Natural killer cell (primary cell): Measurements from ENCODE around the gene MACIR. TPM values are rescaled to one million over a fixed set of nuclear protein-coding genes. Genes with fewer than 3 reads are reported as not detected.
A peak's percentile ranks its signal among the peaks of the same experiment; 100 is the strongest.

Experiments used
- ATAC-seq, 3 donors: fragments of 150-1000 bp in 2 of 3; fragments of 200-7000 bp in 1 of 3; cut with Tn5 transposase; 1 replicate in 1 of 3; 2 replicates in 2 of 3; pipeline ENCODE4 v1.10.0; 2021; ENCODE audit warnings: mild to moderate bottlenecking in 2 of 3, moderate library complexity in 2 of 3
- DNase-seq, 2 donors: peaks; one replicate each; pipeline versions ENCODE4 v3.0.0 to v3.0.0-alpha.2; 2013 to 2021; ENCODE audit warnings: mixed read lengths in 1 of 2
- H3K27ac ChIP-seq: one replicate; pipeline ENCODE4 v1.5.1; 2013; ENCODE audit warnings: mild to moderate bottlenecking, low read length
- H3K27me3 ChIP-seq: one replicate; pipeline ENCODE4 v1.6.1; 2013; ENCODE audit warnings: low read length; ENCODE audit not compliant: control insufficient read depth, insufficient read depth
- H3K36me3 ChIP-seq: one replicate; pipeline ENCODE4 v1.6.1; 2013; ENCODE audit warnings: low read length; ENCODE audit not compliant: control insufficient read depth, insufficient read depth
- H3K4me1 ChIP-seq: one replicate; pipeline ENCODE4 v1.6.1; 2013; ENCODE audit warnings: low read length; ENCODE audit not compliant: control insufficient read depth, insufficient read depth
- H3K4me3 ChIP-seq: one replicate; pipeline ENCODE4 v1.5.1; 2013; ENCODE audit warnings: low read length
- H3K9me3 ChIP-seq: one replicate; pipeline ENCODE4 v1.6.1; 2013; ENCODE audit warnings: low read length; ENCODE audit not compliant: control insufficient read depth, insufficient read depth
- H3K27ac Mint-ChIP-seq, 2 donors: one replicate each; pipeline ENCODE4 v1.8.0; 2022; ENCODE audit warnings: mild to moderate bottlenecking in 2 of 2, mixed read lengths in 2 of 2, moderate library complexity in 1 of 2
- H3K27me3 Mint-ChIP-seq, 2 donors: one replicate each; pipeline ENCODE4 v1.8.0; 2022; ENCODE audit warnings: low read depth in 2 of 2, mixed read lengths in 2 of 2
- H3K36me3 Mint-ChIP-seq: one replicate; pipeline ENCODE4 v1.8.0; 2022; ENCODE audit warnings: mixed read lengths
- H3K4me1 Mint-ChIP-seq, 2 donors: one replicate each; pipeline ENCODE4 v1.8.0; 2022; ENCODE audit warnings: mixed read lengths in 2 of 2
- H3K4me3 Mint-ChIP-seq: one replicate; pipeline ENCODE4 v1.8.0; 2022; ENCODE audit warnings: mild to moderate bottlenecking, moderate library complexity, mixed read lengths
- H3K9me3 Mint-ChIP-seq, 2 donors: one replicate each; pipeline ENCODE4 v1.8.0; 2022; ENCODE audit warnings: mixed read lengths in 2 of 2
- CTCF ChIP-seq: fragments of 200-600 bp; IDR thresholded peaks from one replicate; pipeline ENCODE4 v1.8.0; 2022; ENCODE audit warnings: antibody characterized with exemption
- WGBS: methylation state at CpG from one replicate; pipeline ENCODE4 v1.1.7; 2013; ENCODE audit warnings: missing lambda C conversion rate; ENCODE audit not compliant: insufficient coverage; 5-methylcytosine and 5-hydroxymethylcytosine counted together
- intact Hi-C: fragments of 100-400 bp; cut with micrococcal nuclease; formaldehyde crosslinking; loops from one replicate; pipeline ENCODE4 v1.14.2; 2022
- total RNA-seq, 4 donors: library from RNA; stranded (reverse); fragments of 120-200 nt in 1 of 4; gene quantifications; one replicate each; pipeline versions ENCODE4 v1.2.3 to v1.2.4, GENCODE V29; 2013 to 2022

Gene MACIR
- total RNA-seq, 3 donors from 2014 or later (not counting 1 experiment from before 2014, with no cell fraction given) = 1.5 to 5.3 (median 2.7) TPM

GRCh38 chr5:103264508-103264907 lies 5.9 kb downstream of the MACIR start:
- Mint-ChIP-seq H3K4me3 (no peak overlapping the region), H3K27ac (no peak overlapping the region), H3K27me3 (peaks cover 2 to 7% of the 10 kb centered on the region in 2 donors), H3K36me3 (no peaks in the 10 kb centered on the region), H3K4me1 (peaks cover 8 to 18% of the 10 kb centered on the region in 2 donors), H3K9me3 (no peaks in the 10 kb centered on the region)
- ATAC-seq (no peak), DNase-seq (no peak)
- no peak for TF ChIP-seq CTCF
- H3K4me3 ChIP-seq = no peak overlapping the region
- H3K27me3 ChIP-seq = no peaks in the 10 kb centered on the region
- intact Hi-C loops = no loop called here
- H3K36me3 ChIP-seq = no peaks in the 10 kb centered on the region
- H3K9me3 ChIP-seq = no peaks in the 10 kb centered on the region
- H3K27ac ChIP-seq = no peak overlapping the region
- H3K4me1 ChIP-seq = peaks cover 5% of the 10 kb centered on the region

GRCh38 chr5:103270581-103270980 lies 12.0 kb downstream of the MACIR start:
- no peak overlapping the region for H3K4me3 Mint-ChIP-seq

GRCh38 chr5:103271570-103272289 lies 13.2 kb downstream of the MACIR start:
- Mint-ChIP-seq H3K4me3 (peak overlapping the region; percentile 61), H3K36me3 (no peaks in the 10 kb centered on the region), H3K4me1 (peaks cover 9 to 24% of the 10 kb centered on the region in 2 donors), H3K9me3 (no peaks in the 10 kb centered on the region), H3K27me3 (no peaks in the 10 kb centered on the region), H3K27ac (peak overlapping the region; percentile 20 to 75)
- Histone ChIP-seq H3K27ac (no peak overlapping the region), H3K9me3 (no peaks in the 10 kb centered on the region), H3K36me3 (peaks cover 6% of the 10 kb centered on the region), H3K4me3 (no peak overlapping the region), H3K27me3 (no peaks in the 10 kb centered on the region), H3K4me1 (no peaks in the 10 kb centered on the region)
- no CpG with 5 or more reads among the region's 2 CpGs for WGBS
- no peak for TF ChIP-seq CTCF
- DNase-seq (no peak), ATAC-seq (no peak)
- intact Hi-C loops = no loop called here

More at GRCh38 chr5:103270581-103270980, 12.0 kb downstream of the MACIR start:
- ATAC-seq (no peak), DNase-seq (no peak)
- intact Hi-C loops = no loop called here
- H3K27me3 Mint-ChIP-seq = no peaks in the 10 kb centered on the region
- TF ChIP-seq CTCF = no peak
- peaks cover 9 to 29% of the 10 kb centered on the region in 2 donors for H3K4me1 Mint-ChIP-seq
- no peaks in the 10 kb centered on the region for H3K9me3 Mint-ChIP-seq
- no peaks in the 10 kb centered on the region for H3K36me3 Mint-ChIP-seq
- no peak overlapping the region for H3K4me3 ChIP-seq
- no peaks in the 10 kb centered on the region for H3K9me3 ChIP-seq
- no peaks in the 10 kb centered on the region for H3K4me1 ChIP-seq
- H3K27me3 ChIP-seq = no peaks in the 10 kb centered on the region
- H3K27ac ChIP-seq = no peak overlapping the region
- no peaks in the 10 kb centered on the region for H3K36me3 ChIP-seq
- H3K27ac Mint-ChIP-seq = no peak overlapping the region

GRCh38 chr5:103272377-103272776 lies 13.8 kb downstream of the MACIR start:
- intact Hi-C loops = no loop called here
- no peaks in the 10 kb centered on the region for H3K36me3 Mint-ChIP-seq
- WGBS = 93% methylated on average over 2 of the region's 2 CpGs

More at GRCh38 chr5:103272377-103272776, 13.8 kb downstream of the MACIR start:
- Histone ChIP-seq H3K9me3 (no peaks in the 10 kb centered on the region), H3K27me3 (no peaks in the 10 kb centered on the region), H3K4me1 (no peaks in the 10 kb centered on the region), H3K4me3 (no peak overlapping the region), H3K36me3 (peaks cover 6% of the 10 kb centered on the region), H3K27ac (no peak overlapping the region)
- no peaks in the 10 kb centered on the region for H3K27me3 Mint-ChIP-seq
- TF ChIP-seq CTCF = no peak
- H3K27ac Mint-ChIP-seq = peak overlapping the region; percentile 20 to 75
- ATAC-seq (no peak), DNase-seq (no peak)
- H3K9me3 Mint-ChIP-seq = no peaks in the 10 kb centered on the region
- H3K4me3 Mint-ChIP-seq = no peak overlapping the region
- H3K4me1 Mint-ChIP-seq = peaks cover 9 to 24% of the 10 kb centered on the region in 2 donors
